NCI-H526 treated with DMSO at 0.1 percent for 48 hours (cell line): ENCODE results near the gene HTR3E.

Experiments used
- DNase-seq: peaks from one replicate; lab custom pipeline; 2025; lab: John Stamatoyannopoulos, UW

HTR3E gene

DNA sequence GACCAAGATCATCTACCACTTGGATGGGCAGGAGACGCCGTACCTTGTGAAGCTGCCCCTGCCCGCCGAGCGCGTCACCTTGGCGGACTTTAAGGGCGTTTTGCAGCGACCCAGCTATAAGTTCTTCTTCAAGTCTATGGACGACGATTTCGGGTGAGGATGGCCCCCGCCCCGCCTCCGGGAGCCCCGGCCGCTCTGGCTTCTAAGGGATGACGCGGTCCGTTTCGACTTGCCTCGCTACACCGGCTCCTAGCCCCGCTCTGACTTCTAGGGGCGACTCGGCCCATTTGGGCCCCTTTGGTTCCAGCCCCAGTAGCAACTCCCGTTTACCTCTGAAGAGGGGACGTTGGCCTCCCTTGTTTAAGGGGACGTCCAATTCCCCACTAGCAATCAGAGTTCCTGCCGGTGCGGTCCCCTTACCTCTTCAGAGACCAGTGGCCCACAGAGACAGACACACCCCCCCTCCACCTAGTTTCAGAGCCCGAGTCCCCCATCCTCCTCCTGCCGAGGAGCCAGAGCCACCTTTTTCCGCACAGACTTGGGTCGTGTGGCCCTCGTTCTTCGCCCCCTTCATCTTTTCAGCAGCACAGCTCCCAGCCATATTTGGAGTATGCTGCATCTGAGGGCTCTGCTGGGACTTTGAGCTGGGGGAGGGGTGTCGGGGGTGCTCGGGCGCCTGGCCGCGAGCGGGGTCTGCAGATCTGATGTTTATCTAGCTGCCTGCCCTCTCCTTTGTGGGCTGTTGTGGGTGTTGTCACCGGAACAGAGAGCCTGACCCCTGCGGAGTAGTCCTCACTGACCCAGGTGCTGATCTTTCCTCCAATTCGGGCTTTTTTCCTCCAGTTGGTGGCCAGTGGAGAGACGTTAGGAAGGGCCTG lies 59.0 kb downstream of the HTR3E start:
- DNase-seq, result peak; percentile 10

DNA sequence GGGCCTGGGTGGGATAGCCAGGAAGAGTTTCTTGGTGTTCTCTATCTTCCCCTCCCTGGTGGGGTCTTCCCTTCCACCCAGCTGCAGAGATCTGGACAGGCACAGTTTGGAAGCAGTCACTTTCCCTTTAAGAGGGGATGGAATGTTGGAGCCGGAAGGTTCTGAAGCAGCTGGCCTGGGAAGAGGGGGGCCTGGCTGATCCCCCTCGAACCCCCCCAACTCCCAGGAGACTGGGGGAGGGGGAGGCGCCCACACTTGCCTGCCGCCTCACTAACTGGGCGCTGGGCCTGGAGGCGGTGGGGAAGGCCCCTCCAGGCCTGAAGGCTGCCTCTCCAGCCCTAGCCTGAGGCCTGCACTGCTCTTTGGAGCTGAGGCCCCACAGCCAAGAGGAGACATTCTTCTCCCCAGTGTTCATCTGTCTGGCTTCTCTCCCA lies 59.7 kb downstream of the HTR3E start:
- no peak for DNase-seq
